BLaER1 treated with 17β-estradiol and CSF1 and Interleukin-3, amounts not matched to agents 10 nM and 100 nM (cell line): Measurements from ENCODE around the gene TRMT10C.
"Not testable (repeated sequence)": the region's sequence is repeated elsewhere in the genome, so short reads cannot be mapped to it uniquely, and the experiment has no call there.

Experiments
- H3K27ac ChIP-seq, 11 experiments: shearing (Covaris generic); formaldehyde crosslinking; 2 replicates each; pipeline ENCODE4 v1.8.1; 2022
- H3K27me3 ChIP-seq, 11 experiments: shearing (Covaris generic); formaldehyde crosslinking; 2 replicates each; pipeline ENCODE4 v1.8.1; 2022
- H3K36me3 ChIP-seq, 11 experiments: shearing (Covaris generic); formaldehyde crosslinking; 2 replicates each; pipeline ENCODE4 v1.8.1; 2022
- H3K4me1 ChIP-seq, 10 experiments: shearing (Covaris generic); formaldehyde crosslinking; 2 replicates each; pipeline ENCODE4 v1.8.1; 2022
- H3K4me2 ChIP-seq, 11 experiments: shearing (Covaris generic); formaldehyde crosslinking; 2 replicates each; pipeline ENCODE4 v1.8.1; 2022
- H3K4me3 ChIP-seq, 10 experiments: shearing (Covaris generic); formaldehyde crosslinking; 2 replicates each; pipeline ENCODE4 v1.8.1; 2022
- H3K9ac ChIP-seq, 11 experiments: shearing (Covaris generic); formaldehyde crosslinking; 2 replicates each; pipeline ENCODE4 v1.8.1; 2022
- H3K9me3 ChIP-seq, 11 experiments: shearing (Covaris generic); formaldehyde crosslinking; replicated peaks in 1 of 11; 2 replicates each; pipeline ENCODE4 v1.8.1; 2022
- H4K20me1 ChIP-seq, 11 experiments: shearing (Covaris generic); formaldehyde crosslinking; 2 replicates each; pipeline ENCODE4 v1.8.1; 2022
- Cebpa-rat ChIP-seq, 11 experiments: shearing (Covaris generic); IDR thresholded peaks; 2 replicates each; pipeline ENCODE4 v1.8.1; 2022

TRMT10C gene

GRCh38 chr3:101527906-101528305 is 33.8 kb upstream of the TRMT10C start:
- Histone ChIP-seq H3K4me2 (no peak overlapping the region), H3K4me1 (peaks cover 0 to 18% (median 8%) of the 10 kb centered on the region in 10 experiments; a peak in 10 of 20 replicates), H3K9me3 (peaks cover 7 to 30% (median 19%) of the 10 kb centered on the region in 11 experiments; a peak in 20 of 22 replicates), H3K27ac (no peak overlapping the region), H3K4me3 (no peak overlapping the region), H3K9ac (no peak overlapping the region), H3K36me3 (no peaks in the 10 kb centered on the region), H4K20me1 (no peaks in the 10 kb centered on the region), H3K27me3 (no peaks in the 10 kb centered on the region)
- no peak for TF ChIP-seq Cebpa-rat (IDR thresholded peaks at IDR 0.05)

GRCh38 chr3:101529816-101530685 is 31.6 kb upstream of the TRMT10C start:
- no peak overlapping the region for H3K27ac ChIP-seq

GRCh38 chr3:101530686-101531047 is 31.0 kb upstream of the TRMT10C start:
- H3K27me3 ChIP-seq: no peaks in the 10 kb centered on the region
- H3K9ac ChIP-seq: no peak overlapping the region
- no peak for TF ChIP-seq Cebpa-rat (IDR thresholded peaks at IDR 0.05)
- no peaks in the 10 kb centered on the region for H3K36me3 ChIP-seq
- H3K4me3 ChIP-seq: no peak overlapping the region
- H4K20me1 ChIP-seq: no peaks in the 10 kb centered on the region
- H3K4me1 ChIP-seq: peaks cover 0 to 18% (median 8%) of the 10 kb centered on the region in 10 experiments; a peak in 10 of 20 replicates
- peaks cover 7 to 24% (median 18%) of the 10 kb centered on the region in 11 experiments; a peak in 20 of 22 replicates for H3K9me3 ChIP-seq
- H3K27ac ChIP-seq: no peak overlapping the region
- H3K4me2 ChIP-seq: peak overlapping the region in 4 of 11 experiments; percentile 3 to 36 (median 26); a peak in 4 of 22 replicates

More at GRCh38 chr3:101529816-101530685, 31.6 kb upstream of the TRMT10C start:
- H3K4me2 ChIP-seq: peak overlapping the region in 2 of 11 experiments; percentile 3 to 25; a peak in 2 of 22 replicates
- H3K4me3 ChIP-seq: no peak overlapping the region
- H3K9ac ChIP-seq: no peak overlapping the region
- no peak for TF ChIP-seq Cebpa-rat (IDR thresholded peaks at IDR 0.05)
- H3K4me1 ChIP-seq: peaks cover 0 to 18% (median 8%) of the 10 kb centered on the region in 10 experiments; a peak in 10 of 20 replicates
- H3K36me3 ChIP-seq: no peaks in the 10 kb centered on the region
- H4K20me1 ChIP-seq: no peaks in the 10 kb centered on the region
- no peaks in the 10 kb centered on the region for H3K27me3 ChIP-seq
- peaks cover 7 to 30% (median 19%) of the 10 kb centered on the region in 11 experiments; a peak in 20 of 22 replicates for H3K9me3 ChIP-seq

- no peaks in the 10 kb centered on the region for H3K36me3 ChIP-seq
- no peak overlapping the region for H3K4me3 ChIP-seq
- H3K4me1 ChIP-seq: peaks cover 0 to 20% (median 8%) of the 10 kb centered on the region in 10 experiments; a peak in 10 of 20 replicates
- no peaks in the 10 kb centered on the region for H3K27me3 ChIP-seq
- no peak overlapping the region for H3K9ac ChIP-seq
- peak overlapping the region in 3 of 11 experiments; percentile 24 to 43 (median 24); a peak in 3 of 22 replicates for H3K27ac ChIP-seq
- TF ChIP-seq Cebpa-rat (IDR thresholded peaks at IDR 0.05): no peak
- peaks cover 7 to 22% (median 17%) of the 10 kb centered on the region in 11 experiments; a peak in 20 of 22 replicates for H3K9me3 ChIP-seq
- H3K4me2 ChIP-seq: peak overlapping the region in 6 of 11 experiments; percentile 18 to 36 (median 35); a peak in 10 of 22 replicates
- H4K20me1 ChIP-seq: no peaks in the 10 kb centered on the region
These were observed 30.1 kb upstream of the TRMT10C start for GRCh38 chr3:101531473-101532086.

- H3K9me3 ChIP-seq: peaks cover 7 to 22% (median 17%) of the 10 kb centered on the region in 11 experiments; a peak in 20 of 22 replicates
- H3K36me3 ChIP-seq: no peaks in the 10 kb centered on the region
- H4K20me1 ChIP-seq: no peaks in the 10 kb centered on the region
- H3K9ac ChIP-seq: no peak overlapping the region
- H3K4me2 ChIP-seq: no peak overlapping the region
- no peak overlapping the region for H3K4me3 ChIP-seq
- H3K27ac ChIP-seq: no peak overlapping the region
- no peaks in the 10 kb centered on the region for H3K27me3 ChIP-seq
- H3K4me1 ChIP-seq: peaks cover 0 to 26% (median 8%) of the 10 kb centered on the region in 10 experiments; a peak in 11 of 20 replicates
- no peak for TF ChIP-seq Cebpa-rat (IDR thresholded peaks at IDR 0.05)
These were observed 28.7 kb upstream of the TRMT10C start for GRCh38 chr3:101532783-101533602.

GRCh38 chr3:101533603-101533968 is 28.1 kb upstream of the TRMT10C start:
- no peak overlapping the region for H3K27ac ChIP-seq
- no peaks in the 10 kb centered on the region for H3K27me3 ChIP-seq
- no peaks in the 10 kb centered on the region for H4K20me1 ChIP-seq
- H3K9ac ChIP-seq: no peak overlapping the region
- H3K4me3 ChIP-seq: no peak overlapping the region
- peaks cover 0 to 26% (median 8%) of the 10 kb centered on the region in 10 experiments; a peak in 11 of 20 replicates for H3K4me1 ChIP-seq
- TF ChIP-seq Cebpa-rat (IDR thresholded peaks at IDR 0.05): no peak
- peaks cover 7 to 22% (median 17%) of the 10 kb centered on the region in 11 experiments; a peak in 20 of 22 replicates for H3K9me3 ChIP-seq
- no peak overlapping the region for H3K4me2 ChIP-seq
- no peaks in the 10 kb centered on the region for H3K36me3 ChIP-seq

GRCh38 chr3:101535221-101535620 is 26.4 kb upstream of the TRMT10C start:
- no peak for TF ChIP-seq Cebpa-rat (IDR thresholded peaks at IDR 0.05)

GRCh38 chr3:101536266-101536665 is 25.4 kb upstream of the TRMT10C start:
- Histone ChIP-seq H3K27me3 (no peaks in the 10 kb centered on the region), H4K20me1 (no peaks in the 10 kb centered on the region), H3K9ac (no peak overlapping the region), H3K9me3 (no peaks in the 10 kb centered on the region), H3K27ac (no peak overlapping the region), H3K4me1 (peaks cover 0 to 16% (median 5%) of the 10 kb centered on the region in 10 experiments; a peak in 11 of 20 replicates), H3K36me3 (no peaks in the 10 kb centered on the region), H3K4me3 (no peak overlapping the region), H3K4me2 (0 out of 22 replicates have a peak overlapping the region, but pooled peaks of 1 of the 11 experiments have one; percentile 35)
- no peak for TF ChIP-seq Cebpa-rat (IDR thresholded peaks at IDR 0.05)

More at GRCh38 chr3:101535221-101535620, 26.4 kb upstream of the TRMT10C start:
- Histone ChIP-seq H3K27ac (no peak overlapping the region), H3K9ac (no peak overlapping the region), H3K9me3 (peaks cover 2 to 8% (median 4%) of the 10 kb centered on the region in 11 experiments; a peak in 19 of 22 replicates), H3K4me2 (no peak overlapping the region), H3K36me3 (no peaks in the 10 kb centered on the region), H4K20me1 (no peaks in the 10 kb centered on the region), H3K27me3 (no peaks in the 10 kb centered on the region), H3K4me1 (peaks cover 0 to 26% (median 8%) of the 10 kb centered on the region in 10 experiments; a peak in 11 of 20 replicates), H3K4me3 (no peak overlapping the region)

GRCh38 chr3:101536955-101537354 is 24.7 kb upstream of the TRMT10C start:
- not testable (repeated sequence) for H3K4me3 ChIP-seq, H4K20me1 ChIP-seq

More at GRCh38 chr3:101536955-101537354, 24.7 kb upstream of the TRMT10C start:
- H3K36me3 ChIP-seq, H3K27ac ChIP-seq, H3K9me3 ChIP-seq, H3K9ac ChIP-seq, H3K27me3 ChIP-seq: not testable (repeated sequence)
- Histone ChIP-seq H3K4me2 (0 out of 22 replicates have a peak overlapping the region, but pooled peaks of 2 of the 11 experiments have one; percentile 25 to 35), H3K4me1 (peaks cover 0 to 11% (median 0%) of the 10 kb centered on the region in 10 experiments; a peak in 2 of 20 replicates)
